Measurements from ENCODE around the gene TSPAN8. TPM values are rescaled to one million over a fixed set of nuclear protein-coding genes. Genes with fewer than 3 reads are reported as not detected.

Gene TSPAN8
- total RNA-seq, 1 experiment from 2014 or later = 0.37 TPM

GRCh38 chr12:71186571-71187288 lies 28.9 kb upstream of the TSPAN8 start:
- ATAC-seq (no peak), DNase-seq (ENCODE audit: low spot score) (no peak)
- CTCF ChIA-PET = no interaction called here
- POLR2A ChIA-PET = no interaction called here
- Mint-ChIP-seq H3K27ac (no peak overlapping the region), H3K4me1 (peaks cover 21% of the 10 kb centered on the region), H3K4me3 (no peak overlapping the region), H3K27me3 (ENCODE audit: low read depth) (no peaks in the 10 kb centered on the region), H3K36me3 (peaks cover 2% of the 10 kb centered on the region; the same call in 1 of the 2 replicates), H3K9me3 (peaks cover 16% of the 10 kb centered on the region)
- TF ChIP-seq ZBTB21 (CRISPR knock-in tag; IDR thresholded peaks at IDR 0.05; ENCODE audit: borderline replicate concordance) = no peak
- no peak for TF ChIP-seq TP53 (CRISPR knock-in tag; IDR thresholded peaks at IDR 0.05)
- no peak for TF ChIP-seq ZNF512 (CRISPR knock-in tag; IDR thresholded peaks at IDR 0.05; ENCODE audit: borderline replicate concordance)
- TF ChIP-seq, protein P1, sequence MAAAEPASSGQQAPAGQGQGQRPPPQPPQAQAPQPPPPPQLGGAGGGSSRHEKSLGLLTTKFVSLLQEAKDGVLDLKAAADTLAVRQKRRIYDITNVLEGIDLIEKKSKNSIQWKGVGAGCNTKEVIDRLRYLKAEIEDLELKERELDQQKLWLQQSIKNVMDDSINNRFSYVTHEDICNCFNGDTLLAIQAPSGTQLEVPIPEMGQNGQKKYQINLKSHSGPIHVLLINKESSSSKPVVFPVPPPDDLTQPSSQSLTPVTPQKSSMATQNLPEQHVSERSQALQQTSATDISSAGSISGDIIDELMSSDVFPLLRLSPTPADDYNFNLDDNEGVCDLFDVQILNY (CRISPR knock-in tag; IDR thresholded peaks at IDR 0.05) = no peak

- H3K27ac Mint-ChIP-seq = no peak overlapping the region
- no peak for DNase-seq (ENCODE audit: low spot score)
- H3K27me3 Mint-ChIP-seq (ENCODE audit: low read depth) = no peaks in the 10 kb centered on the region
- ATAC-seq = no peak
- peaks cover 20% of the 10 kb centered on the region for H3K4me1 Mint-ChIP-seq
- H3K4me3 Mint-ChIP-seq = no peak overlapping the region
- POLR2A ChIA-PET = no interaction called here
- H3K36me3 Mint-ChIP-seq = peaks cover 18% of the 10 kb centered on the region
- peaks cover 34% of the 10 kb centered on the region for H3K9me3 Mint-ChIP-seq
- no peak for TF ChIP-seq PREB (CRISPR knock-in tag; IDR thresholded peaks at IDR 0.05; ENCODE audit: borderline replicate concordance)
- no peak for TF ChIP-seq NR3C1 (CRISPR knock-in tag; conservative IDR thresholded peaks at IDR 0.05; ENCODE audit: low read depth)
- TF ChIP-seq CBFB (CRISPR knock-in tag; IDR thresholded peaks at IDR 0.05; ENCODE audit: low read depth) = no peak
- TF ChIP-seq, protein P2, sequence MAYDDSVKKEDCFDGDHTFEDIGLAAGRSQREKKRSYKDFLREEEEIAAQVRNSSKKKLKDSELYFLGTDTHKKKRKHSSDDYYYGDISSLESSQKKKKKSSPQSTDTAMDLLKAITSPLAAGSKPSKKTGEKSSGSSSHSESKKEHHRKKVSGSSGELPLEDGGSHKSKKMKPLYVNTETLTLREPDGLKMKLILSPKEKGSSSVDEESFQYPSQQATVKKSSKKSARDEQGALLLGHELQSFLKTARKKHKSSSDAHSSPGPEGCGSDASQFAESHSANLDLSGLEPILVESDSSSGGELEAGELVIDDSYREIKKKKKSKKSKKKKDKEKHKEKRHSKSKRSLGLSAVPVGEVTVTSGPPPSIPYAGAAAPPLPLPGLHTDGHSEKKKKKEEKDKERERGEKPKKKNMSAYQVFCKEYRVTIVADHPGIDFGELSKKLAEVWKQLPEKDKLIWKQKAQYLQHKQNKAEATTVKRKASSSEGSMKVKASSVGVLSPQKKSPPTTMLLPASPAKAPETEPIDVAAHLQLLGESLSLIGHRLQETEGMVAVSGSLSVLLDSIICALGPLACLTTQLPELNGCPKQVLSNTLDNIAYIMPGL (CRISPR knock-in tag; IDR thresholded peaks at IDR 0.05) = no peak
- no peak for TF ChIP-seq ESRRA (CRISPR knock-in tag; IDR thresholded peaks at IDR 0.05; ENCODE audit: borderline replicate concordance)
- TF ChIP-seq FOXK1 (CRISPR knock-in tag; IDR thresholded peaks at IDR 0.05) = no peak
- no peak for TF ChIP-seq ZSCAN18 (CRISPR knock-in tag; IDR thresholded peaks at IDR 0.05)
- CTCF ChIA-PET = no interaction called here
These were observed 26.0 kb upstream of the TSPAN8 start for GRCh38 chr12:71183846-71184245.

- ChIA-PET CTCF (no interaction called here), POLR2A (no interaction called here)
- Mint-ChIP-seq H3K36me3 (peaks cover 19% of the 10 kb centered on the region), H3K27me3 (ENCODE audit: low read depth) (no peaks in the 10 kb centered on the region), H3K27ac (no peak overlapping the region), H3K4me1 (peaks cover 14% of the 10 kb centered on the region), H3K4me3 (no peak overlapping the region), H3K9me3 (peaks cover 33% of the 10 kb centered on the region)
- ATAC-seq = no peak
- DNase-seq (ENCODE audit: low spot score) = no peak
- no peak for TF ChIP-seq ZNF423 (CRISPR knock-in tag; IDR thresholded peaks at IDR 0.05)
- no peak for TF ChIP-seq ZNF121 (CRISPR knock-in tag; IDR thresholded peaks at IDR 0.05)
- no peak for TF ChIP-seq JAZF1 (CRISPR knock-in tag; IDR thresholded peaks at IDR 0.05)
- TF ChIP-seq ARID4B (CRISPR knock-in tag; IDR thresholded peaks at IDR 0.05; ENCODE audit: borderline replicate concordance) = no peak
These were observed 25.2 kb upstream of the TSPAN8 start for GRCh38 chr12:71183018-71183417.

Data from WTC11 (cell line).